SK-N-SH (cell line): ENCODE results near the gene TSEN2. TPM values are rescaled to one million over a fixed set of nuclear protein-coding genes. Genes with fewer than 3 reads are reported as not detected.

Experiments used
- CTCF ChIA-PET: fragments of 300-600, 350-600 bp; formaldehyde crosslinking; extraction: SDS; loops from one replicate; lab custom pipeline; 2021; lab: Yijun Ruan, JAX
- POLR2A ChIA-PET: fragments of 350-600 bp; sonication (Branson Sonifier 250); formaldehyde crosslinking; extraction: SDS; loops from one replicate; lab custom pipeline; 2020; ENCODE audit warnings: antibody characterized with exemption, inconsistent platforms; lab: Yijun Ruan, JAX
- DNase-seq: peaks from one replicate; pipeline ENCODE4 v3.0.0; 2012
- H2AFZ ChIP-seq: fragments of 200-600 bp; sonication (generic); 2 replicates; pipeline ENCODE4 v1.8.1; 2016; ENCODE audit warnings: antibody characterized with exemption, mild to moderate bottlenecking, low read depth
- H3F3A ChIP-seq: fragments of 200-600 bp; sonication (generic); replicated peaks from 2 replicates; pipeline ENCODE3; 2016; ENCODE audit warnings: antibody characterized with exemption, mild to moderate bottlenecking; ENCODE audit not compliant: insufficient read depth
- H3K27ac ChIP-seq, 2 experiments: fragments of 200-500 bp in 1 of 2; fragments of 200-600 bp in 1 of 2; sonication (Bioruptor generic) in 1 of 2; sonication (generic), shearing (Covaris generic) in 1 of 2; 2 replicates each; pipeline versions ENCODE4 v1.5.1 to v1.6.1; 2014 to 2016; ENCODE audit warnings: low read depth in 2 of 2, inconsistent platforms in 1 of 2, low read length in 1 of 2, mild to moderate bottlenecking in 1 of 2, mixed read lengths in 1 of 2
- H3K27me3 ChIP-seq: fragments of 200-600 bp; sonication (generic), shearing (Covaris generic); 2 replicates; pipeline ENCODE4 v1.6.1; 2016; ENCODE audit warnings: mixed run types; ENCODE audit not compliant: insufficient read depth
- H3K36me3 ChIP-seq, 2 experiments: fragments of 200-500 bp in 1 of 2; fragments of 200-600 bp in 1 of 2; sonication (Bioruptor generic) in 1 of 2; sonication (generic) in 1 of 2; replicated peaks in 1 of 2; 2 replicates each; pipeline versions ENCODE3 to v1.5.1; 2014 to 2016; ENCODE audit warnings: low read length in 1 of 2, mild to moderate bottlenecking in 1 of 2; ENCODE audit not compliant: insufficient read depth in 2 of 2, control insufficient read depth in 1 of 2
- H3K4me1 ChIP-seq, 2 experiments: fragments of 200-500 bp in 1 of 2; fragments of 200-600 bp in 1 of 2; sonication (Bioruptor generic) in 1 of 2; sonication (generic), shearing (Covaris generic) in 1 of 2; 2 replicates each; pipeline versions ENCODE4 v1.5.1 to v1.6.1; 2014 to 2016; ENCODE audit warnings: low read depth in 1 of 2, low read length in 1 of 2, mixed run types in 1 of 2; ENCODE audit not compliant: insufficient read depth in 2 of 2, control insufficient read depth in 1 of 2
- H3K4me2 ChIP-seq: fragments of 200-600 bp; sonication (generic), shearing (Covaris generic); 2 replicates; pipeline ENCODE4 v1.6.1; 2017; ENCODE audit warnings: mixed run types
- H3K4me3 ChIP-seq, 2 experiments: fragments of 200-500 bp in 1 of 2; fragments of 200-600 bp in 1 of 2; sonication (Bioruptor generic) in 1 of 2; sonication (generic), shearing (Covaris generic) in 1 of 2; 2 replicates each; pipeline versions ENCODE4 v1.5.1 to v1.8.1; 2014 to 2016; ENCODE audit warnings: low read depth in 2 of 2, inconsistent platforms in 1 of 2, low read length in 1 of 2, mild to moderate bottlenecking in 1 of 2, mixed read lengths in 1 of 2, moderate library complexity in 1 of 2
- H3K79me2 ChIP-seq: fragments of 200-600 bp; sonication (generic); 2 replicates; pipeline ENCODE4 v1.8.1; 2017; ENCODE audit warnings: mild to moderate bottlenecking; ENCODE audit not compliant: insufficient read depth
- H3K9ac ChIP-seq: fragments of 200-600 bp; sonication (generic); 2 replicates; pipeline ENCODE4 v1.6.1; 2017; ENCODE audit warnings: mixed run types
- H3K9me2 ChIP-seq: fragments of 200-600 bp; sonication (generic); 2 replicates; pipeline ENCODE4 v1.6.1; 2017; ENCODE audit warnings: mixed run types
- H3K9me3 ChIP-seq: fragments of 200-600 bp; sonication (generic); 2 replicates; pipeline ENCODE4 v1.6.1; 2017; ENCODE audit warnings: mixed run types, mild to moderate bottlenecking, moderate library complexity
- H4K20me1 ChIP-seq: fragments of 200-600 bp; sonication (generic); 2 replicates; pipeline ENCODE4 v1.6.1; 2017; ENCODE audit warnings: mild to moderate bottlenecking, mixed run types; ENCODE audit not compliant: insufficient read depth
- CHD2 ChIP-seq: fragments of 150-350 bp; IDR thresholded peaks from 2 replicates; pipeline ENCODE4 v1.6.1; 2018; ENCODE audit warnings: low read length; ENCODE audit not compliant: partially characterized antibody
- CTCF ChIP-seq: fragments of 200-600 bp; sonication (generic); IDR thresholded peaks from 2 replicates; pipeline ENCODE4 v1.6.1; 2017; ENCODE audit warnings: antibody characterized with exemption, mild to moderate bottlenecking, moderate library complexity
- ELF1 ChIP-seq: IDR thresholded peaks from 2 replicates; pipeline ENCODE4 v1.4.0; 2012
- EP300 ChIP-seq, 2 experiments: IDR thresholded peaks; 2 replicates each; pipeline versions ENCODE4 v1.4.0 to v1.6.1; 2012; ENCODE audit warnings: borderline replicate concordance in 1 of 2, low read depth in 1 of 2, low read length in 1 of 2
- GABPA ChIP-seq: IDR thresholded peaks from 2 replicates; pipeline ENCODE4 v1.4.0; 2012; ENCODE audit warnings: low read depth, mild to moderate bottlenecking
- IRF3 ChIP-seq: fragments of 150-350 bp; IDR thresholded peaks from 2 replicates; pipeline ENCODE4 v1.6.1; 2016; ENCODE audit warnings: mild to moderate bottlenecking, low read depth, low read length
- MEF2A ChIP-seq: IDR thresholded peaks from 2 replicates; pipeline ENCODE4 v1.4.0; 2012; ENCODE audit warnings: low read depth, borderline replicate concordance
- MXI1 ChIP-seq: IDR thresholded peaks from 2 replicates; pipeline ENCODE4 v1.6.1; 2012; ENCODE audit warnings: mild to moderate bottlenecking, low read depth, low read length, improper control_type of control experiment
- NFIC ChIP-seq: IDR thresholded peaks from 2 replicates; pipeline ENCODE4 v1.4.0; 2012; ENCODE audit warnings: borderline replicate concordance
- NRF1 ChIP-seq: IDR thresholded peaks from 2 replicates; pipeline ENCODE4 v1.6.1; 2012; ENCODE audit warnings: low read depth, mild to moderate bottlenecking, low read length
- PBX3 ChIP-seq: IDR thresholded peaks from 2 replicates; pipeline ENCODE4; 2012
- SIN3A ChIP-seq: IDR thresholded peaks from 2 replicates; pipeline ENCODE4 v1.6.1; 2012; ENCODE audit warnings: low read depth, mild to moderate bottlenecking, low read length, moderate library complexity, borderline replicate concordance
- TAF1 ChIP-seq: IDR thresholded peaks from 2 replicates; pipeline ENCODE4 v1.6.1; 2012; ENCODE audit warnings: low read depth, mild to moderate bottlenecking, low read length, moderate library complexity, borderline replicate concordance
- TCF12 ChIP-seq: IDR thresholded peaks from 2 replicates; pipeline ENCODE4 v1.4.0; 2012
- TEAD4 ChIP-seq: IDR thresholded peaks from 2 replicates; pipeline ENCODE4 v1.4.0; 2012; ENCODE audit warnings: mild to moderate bottlenecking, borderline replicate concordance; ENCODE audit not compliant: insufficient read depth
- USF1 ChIP-seq: IDR thresholded peaks from 2 replicates; pipeline ENCODE4 v1.4.0; 2012; ENCODE audit warnings: low read depth, borderline replicate concordance
- USF2 ChIP-seq: fragments of 150-350 bp; IDR thresholded peaks from 2 replicates; pipeline ENCODE4 v1.6.1; 2017; ENCODE audit warnings: antibody characterized with exemption, low read length, low read depth, borderline replicate concordance
- ZBTB33 ChIP-seq: IDR thresholded peaks from 2 replicates; pipeline ENCODE4 v1.4.0; 2012; ENCODE audit warnings: low read depth, borderline replicate concordance
- WGBS: methylation state at CpG from one replicate; pipeline ENCODE4 v1.1.6; 2017; ENCODE audit warnings: low lambda C conversion rate; 5-methylcytosine and 5-hydroxymethylcytosine counted together
- polyA plus RNA-seq, 3 experiments: library from polyadenylated mRNA; depleted of rRNA; stranded (reverse); fragments of >200 nt; gene quantifications; 2 replicates each; pipeline ENCODE4 v1.2.3, GENCODE V29; 2012
- TF ChIP-seq, protein P1 (sequence below): IDR thresholded peaks from 2 replicates; pipeline ENCODE4 v1.4.0; 2012; ENCODE audit warnings: low read depth
- TF ChIP-seq, protein P2 (sequence below): IDR thresholded peaks from 2 replicates; pipeline ENCODE4 v1.6.1; 2012; ENCODE audit warnings: mild to moderate bottlenecking, low read depth, low read length, moderate library complexity

Gene TSEN2
- polyA plus RNA-seq, 1 of the 3 experiments (the other 2 are of a cell fraction): 13.0 TPM

GRCh38 chr3:12516873-12517272 is 32.6 kb downstream of the TSEN2 start:
- no peak for DNase-seq
- H3K4me3 ChIP-seq: no peak overlapping the region
- 96% methylated on average over 11 of the region's 11 CpGs for WGBS
- ChIA-PET CTCF (no interaction called here), POLR2A (no interaction called here)
- H3K27me3 ChIP-seq: no peaks in the 10 kb centered on the region
- no peak overlapping the region for H2AFZ ChIP-seq
- no peaks in the 10 kb centered on the region for H3K9me3 ChIP-seq
- no peak overlapping the region for H3K4me2 ChIP-seq
- no peak overlapping the region for H3K27ac ChIP-seq
- TF ChIP-seq TAF1 (no peak), MEF2A (no peak), EP300 (IDR thresholded peaks at IDR 0.05; ENCODE audit: borderline replicate concordance in 1 of 2, low read depth in 1 of 2, low read length in 1 of 2) (no peak), GABPA (no peak), CHD2 (no peak), MXI1 (no peak), USF1 (no peak), ZBTB33 (no peak), IRF3 (no peak), USF2 (no peak), TCF12 (no peak), NRF1 (no peak), PBX3 (no peak), TEAD4 (no peak), NFIC (no peak), CTCF (no peak), SIN3A (no peak), ELF1 (no peak)
- TF ChIP-seq, protein P1, sequence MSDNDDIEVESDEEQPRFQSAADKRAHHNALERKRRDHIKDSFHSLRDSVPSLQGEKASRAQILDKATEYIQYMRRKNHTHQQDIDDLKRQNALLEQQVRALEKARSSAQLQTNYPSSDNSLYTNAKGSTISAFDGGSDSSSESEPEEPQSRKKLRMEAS: no peak
- TF ChIP-seq, protein P2, sequence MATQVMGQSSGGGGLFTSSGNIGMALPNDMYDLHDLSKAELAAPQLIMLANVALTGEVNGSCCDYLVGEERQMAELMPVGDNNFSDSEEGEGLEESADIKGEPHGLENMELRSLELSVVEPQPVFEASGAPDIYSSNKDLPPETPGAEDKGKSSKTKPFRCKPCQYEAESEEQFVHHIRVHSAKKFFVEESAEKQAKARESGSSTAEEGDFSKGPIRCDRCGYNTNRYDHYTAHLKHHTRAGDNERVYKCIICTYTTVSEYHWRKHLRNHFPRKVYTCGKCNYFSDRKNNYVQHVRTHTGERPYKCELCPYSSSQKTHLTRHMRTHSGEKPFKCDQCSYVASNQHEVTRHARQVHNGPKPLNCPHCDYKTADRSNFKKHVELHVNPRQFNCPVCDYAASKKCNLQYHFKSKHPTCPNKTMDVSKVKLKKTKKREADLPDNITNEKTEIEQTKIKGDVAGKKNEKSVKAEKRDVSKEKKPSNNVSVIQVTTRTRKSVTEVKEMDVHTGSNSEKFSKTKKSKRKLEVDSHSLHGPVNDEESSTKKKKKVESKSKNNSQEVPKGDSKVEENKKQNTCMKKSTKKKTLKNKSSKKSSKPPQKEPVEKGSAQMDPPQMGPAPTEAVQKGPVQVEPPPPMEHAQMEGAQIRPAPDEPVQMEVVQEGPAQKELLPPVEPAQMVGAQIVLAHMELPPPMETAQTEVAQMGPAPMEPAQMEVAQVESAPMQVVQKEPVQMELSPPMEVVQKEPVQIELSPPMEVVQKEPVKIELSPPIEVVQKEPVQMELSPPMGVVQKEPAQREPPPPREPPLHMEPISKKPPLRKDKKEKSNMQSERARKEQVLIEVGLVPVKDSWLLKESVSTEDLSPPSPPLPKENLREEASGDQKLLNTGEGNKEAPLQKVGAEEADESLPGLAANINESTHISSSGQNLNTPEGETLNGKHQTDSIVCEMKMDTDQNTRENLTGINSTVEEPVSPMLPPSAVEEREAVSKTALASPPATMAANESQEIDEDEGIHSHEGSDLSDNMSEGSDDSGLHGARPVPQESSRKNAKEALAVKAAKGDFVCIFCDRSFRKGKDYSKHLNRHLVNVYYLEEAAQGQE: no peak
- peaks cover 0 to 22% of the 10 kb centered on the region in 2 experiments; a peak in 2 of 4 replicates for H3K4me1 ChIP-seq
- H3K9me2 ChIP-seq: no peaks in the 10 kb centered on the region
- no peaks in the 10 kb centered on the region for H4K20me1 ChIP-seq
- H3K79me2 ChIP-seq: no peaks in the 10 kb centered on the region
- H3F3A ChIP-seq: no peaks in the 10 kb centered on the region
- peaks cover 9 to 12% of the 10 kb centered on the region in 2 experiments for H3K36me3 ChIP-seq
- no peak overlapping the region for H3K9ac ChIP-seq
